ENCODE measurements around the gene KRTAP10-4.
"Not testable (repeated sequence)": the region's sequence is repeated elsewhere in the genome, so short reads cannot be mapped to it uniquely, and the experiment has no call there.

The KRTAP10-4 gene

DNA sequence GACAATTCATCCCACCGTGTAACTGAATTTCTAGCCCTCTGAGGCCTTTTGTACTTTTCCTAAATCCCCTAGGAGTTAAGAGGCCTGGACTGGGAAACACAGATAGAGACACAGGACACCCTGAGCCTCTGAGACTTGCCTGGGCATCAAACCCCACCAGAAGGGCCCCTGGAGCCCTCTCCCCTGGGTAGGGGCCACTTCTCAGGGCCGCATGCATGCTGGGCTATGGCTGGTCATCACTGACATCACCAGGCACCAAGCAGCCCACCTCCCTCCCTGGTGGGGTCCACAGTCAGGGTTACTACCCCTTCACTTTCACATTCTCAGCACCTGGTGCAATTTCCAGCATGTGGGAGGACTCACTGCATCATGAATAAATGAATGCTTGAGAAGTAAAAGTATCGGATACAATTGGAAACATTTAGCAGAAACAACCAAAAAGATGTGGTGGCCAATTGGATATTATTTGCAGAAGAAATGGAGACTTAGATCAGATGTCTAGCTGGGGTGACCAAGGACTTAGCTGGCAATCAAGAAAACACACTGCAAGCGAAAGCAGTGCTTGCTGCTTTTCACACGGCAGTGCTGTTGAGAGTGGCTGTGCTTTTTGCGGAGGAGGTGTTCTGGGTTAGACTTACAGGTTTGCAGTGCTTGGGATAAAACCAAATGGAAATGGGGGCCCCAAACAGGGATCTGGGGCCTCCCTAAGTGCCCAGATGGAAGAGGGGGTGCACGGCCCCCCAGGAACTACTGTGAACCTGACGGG is 25.9 kb downstream of the KRTAP10-4 start:
- no peak overlapping the region for H3K9ac ChIP-seq (ENCODE audit: low read depth, low read length)
- H3K79me2 ChIP-seq (ENCODE audit: insufficient read depth, low read length), result no peaks in the 10 kb centered on the region
- no peak overlapping the region for H3K27ac ChIP-seq (ENCODE audit: low read length)
- no peaks in the 10 kb centered on the region for H3K27me3 ChIP-seq (ENCODE audit: insufficient read depth, low read length, poor library complexity)
- no peaks in the 10 kb centered on the region for H3K4me1 ChIP-seq (ENCODE audit: insufficient read depth, low read length)
- no peaks in the 10 kb centered on the region for H3K9me3 ChIP-seq (ENCODE audit: insufficient read depth, low read length, severe bottlenecking)
- no peak for DNase-seq
- no peak overlapping the region for H3K4me2 ChIP-seq (ENCODE audit: insufficient read depth, low read length)
- no peak for ATAC-seq (ENCODE audit: insufficient read depth, low read depth)
- TF ChIP-seq EZH2 (IDR thresholded peaks at IDR 0.05; ENCODE audit: borderline replicate concordance, low read depth, low read length, severe bottlenecking), result no peak
- TF ChIP-seq, protein P1, sequence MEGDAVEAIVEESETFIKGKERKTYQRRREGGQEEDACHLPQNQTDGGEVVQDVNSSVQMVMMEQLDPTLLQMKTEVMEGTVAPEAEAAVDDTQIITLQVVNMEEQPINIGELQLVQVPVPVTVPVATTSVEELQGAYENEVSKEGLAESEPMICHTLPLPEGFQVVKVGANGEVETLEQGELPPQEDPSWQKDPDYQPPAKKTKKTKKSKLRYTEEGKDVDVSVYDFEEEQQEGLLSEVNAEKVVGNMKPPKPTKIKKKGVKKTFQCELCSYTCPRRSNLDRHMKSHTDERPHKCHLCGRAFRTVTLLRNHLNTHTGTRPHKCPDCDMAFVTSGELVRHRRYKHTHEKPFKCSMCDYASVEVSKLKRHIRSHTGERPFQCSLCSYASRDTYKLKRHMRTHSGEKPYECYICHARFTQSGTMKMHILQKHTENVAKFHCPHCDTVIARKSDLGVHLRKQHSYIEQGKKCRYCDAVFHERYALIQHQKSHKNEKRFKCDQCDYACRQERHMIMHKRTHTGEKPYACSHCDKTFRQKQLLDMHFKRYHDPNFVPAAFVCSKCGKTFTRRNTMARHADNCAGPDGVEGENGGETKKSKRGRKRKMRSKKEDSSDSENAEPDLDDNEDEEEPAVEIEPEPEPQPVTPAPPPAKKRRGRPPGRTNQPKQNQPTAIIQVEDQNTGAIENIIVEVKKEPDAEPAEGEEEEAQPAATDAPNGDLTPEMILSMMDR (IDR thresholded peaks at IDR 0.05; ENCODE audit: borderline replicate concordance, extremely low read depth, low read length, poor library complexity, severe bottlenecking), result no peak
- H4K20me1 ChIP-seq (ENCODE audit: insufficient read depth, low read length), result no peaks in the 10 kb centered on the region
- no peak overlapping the region for H3K4me3 ChIP-seq (ENCODE audit: low read depth in 1 of 2, low read length in 2 of 2)
- no peaks in the 10 kb centered on the region for H3K36me3 ChIP-seq (ENCODE audit: insufficient read depth, low read length)
- H2AFZ ChIP-seq (ENCODE audit: low read depth, low read length), result no peak overlapping the region

DNA sequence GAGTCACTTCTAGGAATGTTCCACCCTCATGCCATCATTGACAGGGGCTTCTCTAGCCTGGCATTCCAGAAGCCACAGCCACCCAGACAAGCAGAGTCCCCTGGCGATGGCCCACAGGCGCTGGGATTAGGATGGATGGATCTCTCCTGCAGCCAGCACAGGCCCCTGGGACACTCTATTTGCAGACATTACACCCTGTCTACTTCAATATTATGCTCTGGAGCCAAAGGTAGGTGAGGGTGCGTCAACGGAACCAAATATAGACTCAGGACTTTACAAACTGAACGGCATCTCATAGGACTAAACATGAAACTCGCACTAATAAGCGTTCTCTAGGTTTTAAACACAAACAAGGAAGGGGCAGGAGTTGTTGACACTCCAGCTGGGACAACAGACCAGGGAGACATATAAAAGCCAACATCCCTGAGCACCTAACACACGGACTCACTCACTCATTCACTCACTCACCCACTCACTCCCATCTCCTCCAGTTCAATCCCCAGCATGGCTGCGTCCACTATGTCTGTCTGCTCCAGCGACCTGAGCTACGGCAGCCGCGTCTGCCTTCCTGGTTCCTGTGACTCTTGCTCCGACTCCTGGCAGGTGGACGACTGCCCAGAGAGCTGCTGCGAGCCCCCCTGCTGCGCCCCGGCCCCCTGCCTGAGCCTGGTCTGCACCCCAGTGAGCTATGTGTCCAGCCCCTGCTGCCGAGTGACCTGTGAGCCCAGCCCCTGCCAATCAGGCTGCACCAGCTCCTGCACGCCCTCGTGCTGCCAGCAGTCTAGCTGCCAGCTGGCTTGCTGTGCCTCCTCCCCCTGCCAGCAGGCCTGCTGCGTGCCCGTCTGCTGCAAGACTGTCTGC is 26.8 kb downstream of the KRTAP10-4 start, which contains the start of gene KRTAP10-7:
Gene KRTAP10-7, plus strand, starts transcription at position 480 of the 861 bp plus-strand sequence. Its CDS starts 25 bp downstream, at position 505.
- H3K36me3 ChIP-seq (ENCODE audit: insufficient read depth, low read length); H3K9ac ChIP-seq (ENCODE audit: low read depth, low read length); H3K79me2 ChIP-seq (ENCODE audit: insufficient read depth, low read length); H3K4me2 ChIP-seq (ENCODE audit: insufficient read depth, low read length); H3K4me1 ChIP-seq (ENCODE audit: insufficient read depth, low read length); H3K27ac ChIP-seq (ENCODE audit: low read length); H3K4me3 ChIP-seq (ENCODE audit: low read depth in 1 of 2, low read length in 2 of 2); H3K9me3 ChIP-seq (ENCODE audit: insufficient read depth, low read length, severe bottlenecking); ATAC-seq (ENCODE audit: insufficient read depth, low read depth); H2AFZ ChIP-seq (ENCODE audit: low read depth, low read length); H4K20me1 ChIP-seq (ENCODE audit: insufficient read depth, low read length); DNase-seq; H3K27me3 ChIP-seq (ENCODE audit: insufficient read depth, low read length, poor library complexity): not testable (repeated sequence)

- H3K27me3 ChIP-seq (ENCODE audit: insufficient read depth, low read length, poor library complexity); H3K4me1 ChIP-seq (ENCODE audit: insufficient read depth, low read length); H2AFZ ChIP-seq (ENCODE audit: low read depth, low read length); H3K4me2 ChIP-seq (ENCODE audit: insufficient read depth, low read length); H3K79me2 ChIP-seq (ENCODE audit: insufficient read depth, low read length); H3K9me3 ChIP-seq (ENCODE audit: insufficient read depth, low read length, severe bottlenecking); DNase-seq; H3K36me3 ChIP-seq (ENCODE audit: insufficient read depth, low read length); H3K27ac ChIP-seq (ENCODE audit: low read length); ATAC-seq (ENCODE audit: insufficient read depth, low read depth); H4K20me1 ChIP-seq (ENCODE audit: insufficient read depth, low read length); H3K9ac ChIP-seq (ENCODE audit: low read depth, low read length); H3K4me3 ChIP-seq (ENCODE audit: low read depth in 1 of 2, low read length in 2 of 2): not testable (repeated sequence)
Measured at GRCh38 chr21:44601091-44601490, 27.6 kb downstream of the KRTAP10-4 start.

DNA sequence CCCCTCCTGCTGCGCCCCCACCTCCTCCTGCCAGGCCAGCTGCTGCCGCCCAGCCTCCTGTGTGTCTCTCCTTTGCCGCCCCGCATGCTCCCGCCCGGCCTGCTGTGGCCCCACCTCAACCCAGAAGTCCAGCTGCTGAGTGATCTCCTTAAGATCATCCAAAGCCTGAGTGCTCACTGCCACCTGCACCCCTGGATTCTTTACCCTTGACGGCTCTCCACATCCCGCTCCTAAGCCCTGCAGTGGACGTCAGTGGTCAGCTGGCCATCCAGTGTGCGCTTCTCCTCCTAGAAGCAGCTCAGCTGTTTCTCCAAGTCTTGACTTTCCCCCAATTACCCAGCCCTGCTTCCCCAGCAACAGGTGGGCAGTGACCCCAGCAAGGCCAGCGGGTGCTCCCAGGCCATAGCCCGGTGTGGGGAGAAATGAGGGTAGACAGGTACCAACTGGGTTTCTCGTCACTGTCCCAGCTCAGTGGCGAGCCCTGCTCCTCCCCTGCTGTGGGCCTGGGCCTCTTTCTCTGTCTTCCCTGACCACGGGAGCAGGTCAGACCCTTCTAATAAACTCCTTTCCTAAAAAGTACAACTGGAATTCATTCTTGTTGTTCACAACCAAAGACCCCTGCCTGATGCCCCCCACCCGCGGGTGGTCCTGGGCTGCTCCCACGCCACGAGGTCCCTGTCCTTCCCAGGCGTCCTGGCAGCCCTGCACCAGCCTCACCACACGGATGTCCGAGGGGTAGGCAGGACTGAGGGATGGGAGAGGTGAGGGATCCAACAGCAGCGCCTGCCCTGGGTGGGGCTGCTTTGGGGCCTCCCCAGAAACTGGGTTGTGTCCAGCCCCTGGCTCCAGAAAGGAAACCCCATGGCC is 28.3 kb downstream of the KRTAP10-4 start:
- no peak for DNase-seq
- Histone ChIP-seq H3K4me1 (ENCODE audit: insufficient read depth, low read length) (no peaks in the 10 kb centered on the region), H3K9ac (ENCODE audit: low read depth, low read length) (no peak overlapping the region), H3K27ac (ENCODE audit: low read length) (no peak overlapping the region), H3K4me3 (ENCODE audit: low read depth in 1 of 2, low read length in 2 of 2) (no peak overlapping the region), H2AFZ (ENCODE audit: low read depth, low read length) (no peak overlapping the region), H3K27me3 (ENCODE audit: insufficient read depth, low read length, poor library complexity) (no peaks in the 10 kb centered on the region), H3K36me3 (ENCODE audit: insufficient read depth, low read length) (no peaks in the 10 kb centered on the region), H4K20me1 (ENCODE audit: insufficient read depth, low read length) (no peaks in the 10 kb centered on the region), H3K9me3 (ENCODE audit: insufficient read depth, low read length, severe bottlenecking) (no peaks in the 10 kb centered on the region), H3K79me2 (ENCODE audit: insufficient read depth, low read length) (no peaks in the 10 kb centered on the region), H3K4me2 (ENCODE audit: insufficient read depth, low read length) (no peak overlapping the region)
- ATAC-seq (ENCODE audit: insufficient read depth, low read depth), result no peak
- TF ChIP-seq EZH2 (IDR thresholded peaks at IDR 0.05; ENCODE audit: borderline replicate concordance, low read depth, low read length, severe bottlenecking), result no peak
- TF ChIP-seq, protein P1 (IDR thresholded peaks at IDR 0.05; ENCODE audit: borderline replicate concordance, extremely low read depth, low read length, poor library complexity, severe bottlenecking), result no peak

Measured in DND-41 (cell line).